ENCODE data around the gene HECW1. TPM values are rescaled to one million over a fixed set of nuclear protein-coding genes. Genes with fewer than 3 reads are reported as not detected.

HECW1 gene
- polyA plus RNA-seq, 1 donor (not counting 4 experiments of a cell fraction or from before 2014, with no cell fraction given), result not detected

GRCh38 chr7:43479042-43479441, 366.6 kb downstream of the HECW1 start:
- Histone ChIP-seq H3K9me3 (ENCODE audit: control insufficient read depth, low read depth, low read length) (no peaks in the 10 kb centered on the region), H3K27ac (ENCODE audit: control insufficient read depth, insufficient read depth, low read length) (no peak overlapping the region), H3K4me3 (ENCODE audit: control insufficient read depth in 2 of 3, extremely low read depth in 1 of 3, insufficient read depth in 2 of 3, low read depth in 1 of 3, low read length in 3 of 3) (no peak overlapping the region), H3K9ac (ENCODE audit: control insufficient read depth, extremely low read depth, insufficient read depth, low read length) (no peak overlapping the region), H3K4me1 (ENCODE audit: control insufficient read depth, extremely low read depth, insufficient read depth, low read length) (peaks cover 3% of the 10 kb centered on the region), H3K27me3 (ENCODE audit: control insufficient read depth, extremely low read depth, insufficient read depth, low read length) (no peaks in the 10 kb centered on the region), H3K9me1 (ENCODE audit: control insufficient read depth, extremely low read depth, insufficient read depth, low read length) (no peaks in the 10 kb centered on the region), H2AFZ (ENCODE audit: control insufficient read depth, low read length) (no peak overlapping the region), H3K4me2 (ENCODE audit: control insufficient read depth, extremely low read depth, insufficient read depth, low read depth, low read length) (no peak overlapping the region), H4K20me1 (ENCODE audit: control insufficient read depth, extremely low read depth, insufficient read depth, low read length) (no peaks in the 10 kb centered on the region), H3K79me2 (ENCODE audit: control insufficient read depth, insufficient read depth, low read length) (no peaks in the 10 kb centered on the region), H3K36me3 (ENCODE audit: control insufficient read depth in 2 of 2, extremely low read depth in 1 of 2, insufficient read depth in 2 of 2, low read length in 2 of 2) (no peaks in the 10 kb centered on the region)
- FAIRE-seq, result no peak
- TF ChIP-seq EZH2 (IDR thresholded peaks at IDR 0.05; ENCODE audit: low read length) (no peak), CTCF (optimal IDR thresholded peaks at IDR 0.05 in 1 of 3, IDR thresholded peaks at IDR 0.05 in 1 of 3, conservative IDR thresholded peaks at IDR 0.05 in 1 of 3; ENCODE audit: extremely low read depth in 1 of 3, insufficient read depth in 2 of 3, low read length in 3 of 3) (peak in 1 of 3 experiments; percentile 29)
- DNase-seq (ENCODE audit: low read depth, low spot score), result no peak
- dilution Hi-C loops (cut with MboI; ENCODE audit: extremely low pct_ligation_motif_present, low sequenced_read_pairs), result no loop called here

- H2AFZ ChIP-seq (ENCODE audit: control insufficient read depth, low read length), result no peak overlapping the region
- no peak overlapping the region for H3K4me3 ChIP-seq (ENCODE audit: control insufficient read depth in 2 of 3, extremely low read depth in 1 of 3, insufficient read depth in 2 of 3, low read depth in 1 of 3, low read length in 3 of 3)
- H3K4me1 ChIP-seq (ENCODE audit: control insufficient read depth, extremely low read depth, insufficient read depth, low read length), result peaks cover 3% of the 10 kb centered on the region
- no peak overlapping the region for H3K9ac ChIP-seq (ENCODE audit: control insufficient read depth, extremely low read depth, insufficient read depth, low read length)
- no peaks in the 10 kb centered on the region for H4K20me1 ChIP-seq (ENCODE audit: control insufficient read depth, extremely low read depth, insufficient read depth, low read length)
- H3K27me3 ChIP-seq (ENCODE audit: control insufficient read depth, extremely low read depth, insufficient read depth, low read length), result no peaks in the 10 kb centered on the region
- FAIRE-seq, result no peak
- no peak overlapping the region for H3K4me2 ChIP-seq (ENCODE audit: control insufficient read depth, extremely low read depth, insufficient read depth, low read depth, low read length)
- TF ChIP-seq EZH2 (IDR thresholded peaks at IDR 0.05; ENCODE audit: low read length) (no peak), CTCF (optimal IDR thresholded peaks at IDR 0.05 in 1 of 3, IDR thresholded peaks at IDR 0.05 in 1 of 3, conservative IDR thresholded peaks at IDR 0.05 in 1 of 3; ENCODE audit: extremely low read depth in 1 of 3, insufficient read depth in 2 of 3, low read length in 3 of 3) (no peak)
- no peak for DNase-seq (ENCODE audit: low read depth, low spot score)
- dilution Hi-C loops (cut with MboI; ENCODE audit: extremely low pct_ligation_motif_present, low sequenced_read_pairs), result no loop called here
- H3K79me2 ChIP-seq (ENCODE audit: control insufficient read depth, insufficient read depth, low read length), result no peaks in the 10 kb centered on the region
- no peak overlapping the region for H3K27ac ChIP-seq (ENCODE audit: control insufficient read depth, insufficient read depth, low read length)
- H3K36me3 ChIP-seq (ENCODE audit: control insufficient read depth in 2 of 2, extremely low read depth in 1 of 2, insufficient read depth in 2 of 2, low read length in 2 of 2), result no peaks in the 10 kb centered on the region
- no peaks in the 10 kb centered on the region for H3K9me1 ChIP-seq (ENCODE audit: control insufficient read depth, extremely low read depth, insufficient read depth, low read length)
- H3K9me3 ChIP-seq (ENCODE audit: control insufficient read depth, low read depth, low read length), result no peaks in the 10 kb centered on the region
Measured at GRCh38 chr7:43479543-43479942, 367.1 kb downstream of the HECW1 start.

All from keratinocyte (primary cell).